Left lobe of liver (tissue), 2 donors: ENCODE data around the gene DIP2B. TPM values are rescaled to one million over a fixed set of nuclear protein-coding genes. Genes with fewer than 3 reads are reported as not detected.

Experiments
- ATAC-seq: fragments of 200-7000 bp; cut with Tn5 transposase; one replicate; pipeline ENCODE4 v1.9.1; 2020; ENCODE audit warnings: mild to moderate bottlenecking, moderate library complexity
- DNase-seq: peaks from one replicate; pipeline ENCODE4 v3.0.0-alpha.2; 2020; ENCODE audit warnings: low spot score
- total RNA-seq: library from RNA; stranded (reverse); gene quantifications from one replicate; pipeline ENCODE4 v1.2.1, GENCODE V29; 2021
- donor health status: DM: no; HTN: no; CAD: no; lungs with moderate emphysema.
- donor health status: DM: no; HTN: yes; CAD: no.

Gene DIP2B
- total RNA-seq, 1 donor from 2014 or later, result 13.2 TPM

- ATAC-seq (peak; percentile 86), DNase-seq (no peak)
These were observed 102.0 kb downstream of the DIP2B start for GRCh38 chr12:50606675-50607375.

- ATAC-seq, result peak; percentile 54
- no peak for DNase-seq
These were observed 104.6 kb downstream of the DIP2B start for GRCh38 chr12:50609292-50609874.

- ATAC-seq, result no peak
These were observed 105.4 kb downstream of the DIP2B start for GRCh38 chr12:50610171-50610570.

GRCh38 chr12:50611021-50611744, 106.4 kb downstream of the DIP2B start:
- no peak for DNase-seq
- ATAC-seq, result no peak

More at GRCh38 chr12:50610171-50610570, 105.4 kb downstream of the DIP2B start:
- DNase-seq, result no peak

- ATAC-seq (no peak), DNase-seq (no peak)
These were observed 108.1 kb downstream of the DIP2B start for GRCh38 chr12:50612882-50613281.

GRCh38 chr12:50613463-50613862, 108.7 kb downstream of the DIP2B start:
- peak; percentile 24 for ATAC-seq

GRCh38 chr12:50614167-50614759, 109.5 kb downstream of the DIP2B start:
- DNase-seq (no peak), ATAC-seq (no peak)

More at GRCh38 chr12:50613463-50613862, 108.7 kb downstream of the DIP2B start:
- no peak for DNase-seq

GRCh38 chr12:50615145-50615906, 110.5 kb downstream of the DIP2B start:
- ATAC-seq (no peak), DNase-seq (no peak)

- ATAC-seq (no peak), DNase-seq (no peak)
These were observed 111.1 kb downstream of the DIP2B start for GRCh38 chr12:50615907-50616296.

GRCh38 chr12:50617657-50618056, 112.9 kb downstream of the DIP2B start:
- no peak for DNase-seq
- no peak for ATAC-seq

GRCh38 chr12:50618864-50619609, 114.3 kb downstream of the DIP2B start:
- DNase-seq (no peak), ATAC-seq (no peak)

- no peak for DNase-seq
- ATAC-seq, result no peak
These were observed 114.8 kb downstream of the DIP2B start for GRCh38 chr12:50619610-50619958.

GRCh38 chr12:50620109-50620977, 115.6 kb downstream of the DIP2B start:
- ATAC-seq (peak; percentile 48), DNase-seq (no peak)

GRCh38 chr12:50620978-50621360, 116.2 kb downstream of the DIP2B start:
- no peak for DNase-seq
- no peak for ATAC-seq

GRCh38 chr12:50621399-50622300, 116.9 kb downstream of the DIP2B start:
- DNase-seq, result no peak

GRCh38 chr12:50625029-50625925, 120.5 kb downstream of the DIP2B start:
- DNase-seq, result no peak

More at GRCh38 chr12:50621399-50622300, 116.9 kb downstream of the DIP2B start:
- peak; percentile 73 for ATAC-seq

GRCh38 chr12:50626026-50626425, 121.2 kb downstream of the DIP2B start:
- ATAC-seq (no peak), DNase-seq (no peak)

More at GRCh38 chr12:50625029-50625925, 120.5 kb downstream of the DIP2B start:
- no peak for ATAC-seq
